Endodermal cell (in vitro differentiated cells): ENCODE results near the gene C1QTNF6. TPM values are rescaled to one million over a fixed set of nuclear protein-coding genes. Genes with fewer than 3 reads are reported as not detected.

Source experiments
- DNase-seq: peaks from one replicate; pipeline ENCODE4 v3.0.0-alpha.2; 2017
- H3K27ac ChIP-seq: 2 replicates; pipeline ENCODE4 v1.5.1; 2013; ENCODE audit warnings: mild to moderate bottlenecking, low read depth, low read length, moderate library complexity
- H3K27me3 ChIP-seq: 2 replicates; pipeline ENCODE4 v1.6.1; 2013; ENCODE audit warnings: mild to moderate bottlenecking, low read length, moderate library complexity; ENCODE audit not compliant: insufficient read depth, control insufficient read depth, poor library complexity, severe bottlenecking
- H3K36me3 ChIP-seq: 2 replicates; pipeline ENCODE4 v1.7.0; 2013; ENCODE audit warnings: mild to moderate bottlenecking, low read length, moderate library complexity; ENCODE audit not compliant: control insufficient read depth, insufficient read depth
- H3K4me1 ChIP-seq: one replicate; pipeline ENCODE4 v1.7.0; 2013; ENCODE audit warnings: low read length; ENCODE audit not compliant: control insufficient read depth, insufficient read depth
- H3K4me3 ChIP-seq: 2 replicates; pipeline ENCODE4 v1.5.1; 2013; ENCODE audit warnings: mild to moderate bottlenecking, low read length, moderate library complexity
- H3K9ac ChIP-seq: 2 replicates; pipeline ENCODE4 v1.6.1; 2013; ENCODE audit warnings: mild to moderate bottlenecking, low read length, moderate library complexity; ENCODE audit not compliant: poor library complexity, severe bottlenecking; ENCODE audit errors: extremely low read depth
- H3K9me3 ChIP-seq: 2 replicates; pipeline ENCODE4 v1.6.1; 2013; ENCODE audit warnings: mild to moderate bottlenecking, low read length, moderate library complexity; ENCODE audit not compliant: control insufficient read depth
- H3K27ac Mint-ChIP-seq: 2 replicates; pipeline ENCODE4 v1.8.0; 2020; ENCODE audit warnings: mixed read lengths
- H3K27me3 Mint-ChIP-seq: 2 replicates; pipeline ENCODE4 v1.8.0; 2021; ENCODE audit warnings: mild to moderate bottlenecking, mixed read lengths; ENCODE audit not compliant: insufficient read depth
- H3K36me3 Mint-ChIP-seq: 2 replicates; pipeline ENCODE4 v1.8.0; 2020; ENCODE audit warnings: low read depth, mixed read lengths
- H3K4me1 Mint-ChIP-seq: 2 replicates; pipeline ENCODE4 v1.8.0; 2020; ENCODE audit warnings: mixed read lengths
- H3K4me3 Mint-ChIP-seq: 2 replicates; pipeline ENCODE4 v1.8.0; 2020; ENCODE audit warnings: mild to moderate bottlenecking, moderate library complexity, mixed read lengths
- H3K9me3 Mint-ChIP-seq: 2 replicates; pipeline ENCODE4 v1.8.0; 2020; ENCODE audit warnings: mild to moderate bottlenecking, mixed read lengths
- CTCF ChIP-seq: fragments of 200-600 bp; sonication (generic); conservative IDR thresholded peaks from 2 replicates; pipeline ENCODE4 v1.5.0; 2021; ENCODE audit warnings: antibody characterized with exemption, mild to moderate bottlenecking
- WGBS, 2 experiments: methylation state at CpG; one replicate each; pipeline versions ENCODE4 v1.1.5 to v1.1.7; 2013; ENCODE audit warnings: missing lambda C conversion rate in 2 of 2, mixed read lengths in 1 of 2; ENCODE audit not compliant: insufficient coverage in 1 of 2, insufficient read length in 1 of 2; 5-methylcytosine and 5-hydroxymethylcytosine counted together
- total RNA-seq, 2 donors: library from RNA; stranded (reverse); fragmentation: NEBNext Ultra II Directional in 1 of 2; extraction: Animal tissue kit (Norgen Biotek cat#: 25700) in 1 of 2; gene quantifications; 2 replicates in 1 of 2; 3 replicates in 1 of 2; pipeline ENCODE4 v1.2.1, GENCODE V29; 2021

C1QTNF6 gene
- total RNA-seq, 2 donors from 2014 or later: 15.5 to 16.9 TPM

- Histone ChIP-seq H3K9me3 (no peaks in the 10 kb centered on the region), H3K9ac (no peak overlapping the region), H3K27ac (no peak overlapping the region), H3K27me3 (no peaks in the 10 kb centered on the region), H3K4me3 (no peak overlapping the region), H3K4me1 (no peaks in the 10 kb centered on the region), H3K36me3 (no peaks in the 10 kb centered on the region)
- no peak overlapping the region for H3K4me3 Mint-ChIP-seq
- H3K27me3 Mint-ChIP-seq: no peaks in the 10 kb centered on the region
- H3K4me1 Mint-ChIP-seq: no peaks in the 10 kb centered on the region
- H3K36me3 Mint-ChIP-seq: no peaks in the 10 kb centered on the region
- TF ChIP-seq CTCF: no peak
- 81 to 92% methylated on average over 4 to 6 of the region's 6 CpGs for WGBS, 2 experiments
- H3K9me3 Mint-ChIP-seq: no peaks in the 10 kb centered on the region
- no peak for DNase-seq
- no peak overlapping the region for H3K27ac Mint-ChIP-seq
Measured at GRCh38 chr22:37137903-37138665, 50.0 kb downstream of the C1QTNF6 start.

- Mint-ChIP-seq H3K27me3 (no peaks in the 10 kb centered on the region), H3K4me3 (no peak overlapping the region), H3K9me3 (no peaks in the 10 kb centered on the region), H3K27ac (no peak overlapping the region), H3K4me1 (no peaks in the 10 kb centered on the region), H3K36me3 (no peaks in the 10 kb centered on the region)
- Histone ChIP-seq H3K4me1 (no peaks in the 10 kb centered on the region), H3K36me3 (no peaks in the 10 kb centered on the region), H3K4me3 (no peak overlapping the region), H3K9me3 (no peaks in the 10 kb centered on the region), H3K27me3 (no peaks in the 10 kb centered on the region), H3K9ac (no peak overlapping the region), H3K27ac (no peak overlapping the region)
- 87 to 94% methylated on average over 4 to 8 of the region's 8 CpGs for WGBS, 2 experiments
- no peak for TF ChIP-seq CTCF
- no peak for DNase-seq
Measured at GRCh38 chr22:37137131-37137530, 50.9 kb downstream of the C1QTNF6 start.

DNA sequence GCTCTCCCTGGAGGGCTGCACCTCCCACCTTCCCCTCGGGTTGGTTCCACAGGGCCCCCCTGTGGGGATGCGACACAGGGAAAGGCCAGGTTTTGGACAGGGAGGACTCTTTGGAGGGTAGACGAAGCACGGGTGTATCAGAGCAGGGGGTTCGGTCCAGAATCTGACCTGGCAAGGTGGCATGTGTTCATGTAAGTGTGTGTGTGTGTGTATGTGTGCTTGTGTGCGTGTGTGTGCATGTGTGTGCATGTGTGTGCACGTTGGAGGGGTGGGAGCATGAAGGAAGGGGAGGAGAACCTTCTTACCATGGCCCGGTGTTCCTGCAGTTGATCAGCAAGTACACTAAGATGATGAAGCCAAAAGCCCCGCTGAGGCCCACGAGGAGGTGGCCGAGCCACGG lies 53.0 kb downstream of the C1QTNF6 start:
- Mint-ChIP-seq H3K9me3 (no peaks in the 10 kb centered on the region), H3K4me3 (no peak overlapping the region), H3K36me3 (no peaks in the 10 kb centered on the region), H3K27me3 (no peaks in the 10 kb centered on the region), H3K27ac (no peak overlapping the region), H3K4me1 (no peaks in the 10 kb centered on the region)
- H3K9ac ChIP-seq: no peak overlapping the region
- 90 to 94% methylated on average over 9 to 12 of the region's 12 CpGs for WGBS, 2 experiments
- H3K4me3 ChIP-seq: no peak overlapping the region
- H3K27ac ChIP-seq: no peak overlapping the region
- TF ChIP-seq CTCF: no peak
- no peaks in the 10 kb centered on the region for H3K27me3 ChIP-seq
- H3K36me3 ChIP-seq: no peaks in the 10 kb centered on the region
- H3K9me3 ChIP-seq: no peaks in the 10 kb centered on the region
- DNase-seq: no peak
- H3K4me1 ChIP-seq: no peaks in the 10 kb centered on the region
